MV-4-11 (cell line): ENCODE data around the gene TMEM213.

Source experiments
- DNase-seq: peaks from one replicate; lab custom pipeline; 2025; lab: John Stamatoyannopoulos, UW

The TMEM213 gene

DNA sequence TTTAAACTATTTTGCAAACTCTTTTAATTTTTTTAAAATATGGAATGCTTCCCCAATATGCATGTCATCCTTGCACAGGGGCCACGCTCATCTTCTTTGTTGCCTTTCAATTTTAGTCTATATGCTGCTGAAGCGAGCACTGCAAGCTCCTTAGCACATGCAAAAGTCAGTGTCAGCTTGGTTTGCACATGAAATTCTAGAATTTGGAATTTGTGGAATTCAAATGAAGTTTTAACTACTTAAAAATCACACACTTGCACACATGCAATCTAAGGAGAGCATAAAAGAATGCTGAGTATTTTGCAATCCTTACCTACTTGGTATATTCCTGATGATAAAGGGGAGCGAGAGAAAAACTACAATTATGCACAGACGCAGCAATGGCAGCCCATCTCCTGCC lies 78.5 kb downstream of the TMEM213 start:
- DNase-seq: no peak

DNA sequence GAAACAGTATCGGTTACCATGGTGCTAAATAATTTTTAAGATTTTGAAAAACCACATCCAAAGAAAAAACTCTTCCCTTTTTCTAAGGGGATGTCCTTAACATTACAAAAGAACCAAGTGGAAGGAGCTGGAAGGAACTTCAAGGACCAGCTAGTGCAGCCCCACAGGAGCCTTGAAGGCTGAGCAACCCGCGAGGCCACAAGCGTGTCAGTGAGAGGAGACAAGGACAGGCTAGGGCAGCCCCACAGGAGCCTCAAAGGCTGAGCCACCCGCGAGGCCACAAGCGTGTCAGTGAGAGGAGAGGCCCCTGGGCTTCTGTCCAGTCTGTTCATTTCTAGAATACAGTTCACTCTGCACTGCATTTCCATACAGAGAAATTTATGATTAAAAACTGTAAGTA lies 80.3 kb downstream of the TMEM213 start:
- DNase-seq: peak; percentile 9

DNA sequence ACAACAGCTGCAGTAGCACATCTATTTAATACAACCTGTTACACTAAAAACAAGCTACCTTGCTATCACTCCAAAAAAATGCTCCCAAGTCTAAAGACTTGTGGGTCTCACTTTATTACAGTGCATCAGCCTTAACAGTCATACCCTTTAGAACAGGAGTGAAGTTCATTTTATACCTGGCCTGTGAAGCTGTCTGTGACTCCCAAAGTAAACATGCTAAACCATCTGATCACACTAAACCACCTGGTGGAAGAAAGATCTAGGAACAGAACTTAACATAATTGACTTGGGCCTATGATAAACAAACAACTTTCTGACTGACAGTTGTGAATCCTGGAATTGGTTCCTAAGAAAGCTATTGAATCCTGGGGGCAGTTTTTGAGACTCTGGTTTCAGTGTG lies 81.1 kb downstream of the TMEM213 start:
- no peak for DNase-seq

DNA sequence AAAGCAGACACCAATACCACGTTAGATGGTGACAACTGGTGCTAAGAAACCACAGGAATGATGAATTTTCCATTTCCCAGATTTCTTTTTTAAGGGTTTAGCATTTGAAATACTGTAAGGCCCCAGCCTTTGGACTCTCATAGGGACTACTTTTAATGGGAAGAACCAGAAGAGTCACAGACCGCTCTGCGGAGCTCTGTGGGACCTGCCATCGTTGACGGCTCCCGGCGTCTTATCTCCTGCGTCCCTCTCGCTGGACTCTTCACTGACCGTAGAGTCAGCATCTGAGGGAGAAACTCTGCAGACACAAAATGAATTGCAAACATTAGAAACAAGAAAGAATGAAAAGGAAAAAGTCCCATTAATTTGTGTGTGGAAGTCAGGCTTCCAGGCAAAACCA lies 81.6 kb downstream of the TMEM213 start:
- DNase-seq: no peak

- DNase-seq: no peak
Measured at GRCh38 chr7:138880881-138881578, 83.2 kb downstream of the TMEM213 start.

DNA sequence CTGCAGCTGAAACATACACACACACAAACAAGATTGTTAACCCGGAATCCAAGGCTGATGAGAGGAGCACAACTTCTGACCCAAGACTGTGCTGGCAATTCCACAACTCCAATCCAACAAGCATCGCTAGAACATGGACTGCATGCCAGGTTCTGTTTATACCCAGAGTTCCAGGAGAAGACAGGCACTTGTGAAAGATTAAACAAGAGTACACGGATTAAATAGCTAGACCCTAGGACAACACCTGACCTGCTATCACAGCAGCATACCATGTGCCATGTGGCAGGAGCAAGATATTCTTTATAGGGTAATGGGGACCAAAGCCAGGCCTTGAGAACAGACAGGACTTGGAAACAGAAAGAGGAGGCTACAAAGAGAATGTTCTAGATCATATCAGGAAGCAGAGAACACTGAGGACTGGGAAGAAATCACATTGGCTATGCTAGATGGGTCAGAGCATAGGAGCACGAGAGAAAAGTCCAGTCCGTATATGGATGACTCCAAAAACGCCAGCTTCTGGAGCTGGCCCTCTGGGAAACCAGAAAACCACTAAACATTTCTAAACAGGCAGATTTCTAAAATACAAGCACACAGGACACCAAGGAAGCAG lies 83.9 kb downstream of the TMEM213 start:
- no peak for DNase-seq

- DNase-seq: no peak
Measured at GRCh38 chr7:138882249-138882648, 84.5 kb downstream of the TMEM213 start.

GRCh38 chr7:138885383-138886147 lies 87.8 kb downstream of the TMEM213 start:
- no peak for DNase-seq

DNA sequence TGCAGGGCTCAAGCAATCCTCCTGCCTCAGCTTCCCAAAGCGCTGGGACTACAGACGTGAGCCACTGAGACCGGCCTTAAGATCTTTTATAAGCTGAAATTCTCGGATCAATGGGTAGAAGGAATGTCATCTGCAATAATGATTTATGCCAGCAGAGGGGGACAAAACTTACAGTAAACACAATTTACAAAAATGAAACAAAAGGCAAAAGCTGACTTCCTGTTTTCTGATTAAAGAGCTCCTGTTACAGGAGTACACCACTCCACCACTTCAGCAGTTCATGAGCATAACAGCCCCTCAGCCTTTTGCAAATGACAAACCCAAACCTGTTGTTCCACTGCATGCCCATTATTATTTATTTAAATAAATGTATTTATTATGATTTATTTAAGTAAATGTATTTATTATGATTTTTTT lies 88.7 kb downstream of the TMEM213 start:
- DNase-seq: peak; percentile 88

DNA sequence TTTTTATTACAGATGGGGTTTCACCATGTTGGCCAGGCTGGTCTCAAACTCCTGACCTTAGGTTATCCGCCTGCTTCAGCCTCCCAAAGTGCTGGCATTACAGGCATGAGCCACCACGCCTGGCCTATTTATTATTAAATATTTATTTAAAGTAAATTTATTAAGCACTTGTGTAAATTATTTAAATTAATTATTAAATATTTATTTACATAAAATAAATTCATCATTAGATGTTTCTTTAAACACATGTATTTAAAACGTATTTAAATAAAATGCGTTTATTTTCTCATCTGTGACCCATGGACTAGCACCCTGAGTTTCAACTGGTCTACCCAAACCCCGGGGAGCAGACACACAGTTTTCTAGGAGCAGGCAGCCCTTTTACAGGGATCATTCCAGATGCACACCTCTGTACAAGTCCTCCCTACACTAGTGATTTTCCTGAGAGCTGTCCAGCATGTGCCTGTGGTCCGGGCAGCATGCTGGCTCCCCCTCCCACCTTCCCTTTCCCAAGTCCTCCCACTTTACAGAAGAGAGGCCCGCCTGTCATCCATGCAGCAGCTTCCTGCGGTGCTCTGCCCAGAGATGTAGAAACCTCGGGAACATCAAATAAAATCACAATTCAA lies 89.4 kb downstream of the TMEM213 start:
- no peak for DNase-seq
